A673 (cell line): Measurements from ENCODE around the gene NBEAL1. TPM values are rescaled to one million over a fixed set of nuclear protein-coding genes. Genes with fewer than 3 reads are reported as not detected.

ENCODE experiments used
- BruUV-seq: library from RNA; stranded (reverse); fragments of 400-500 nt; replicated peaks from 2 replicates; lab custom pipeline; 2021; lab: Mats Ljungman, UMichigan
- CTCF ChIA-PET: fragments of 300-600 bp; sonication (Branson Sonifier 250); formaldehyde crosslinking; loops from one replicate; lab custom pipeline; 2022; ENCODE audit warnings: antibody characterized with exemption; lab: Charles Lee
- POLR2A ChIA-PET: fragments of 300-600 bp; sonication (Branson Sonifier 250); formaldehyde crosslinking; loops from one replicate; lab custom pipeline; 2022; ENCODE audit warnings: antibody characterized with exemption; ENCODE audit not compliant: low non-redundant PET; lab: Charles Lee
- DNase-seq: peaks from one replicate; pipeline ENCODE4 v3.0.0-alpha.2; 2015; ENCODE audit warnings: low spot score
- H3K27ac ChIP-seq: fragments of 200-600 bp; sonication (generic); 2 replicates; pipeline ENCODE4 v1.5.1; 2016; ENCODE audit warnings: mixed run types, low read depth, mild to moderate bottlenecking, mixed read lengths, antibody characterized with exemption, low read length; ENCODE audit not compliant: poor library complexity, severe bottlenecking
- H3K27me3 ChIP-seq: fragments of 200-600 bp; sonication (generic); replicated peaks from 2 replicates; pipeline ENCODE4 v1.6.1; 2017; ENCODE audit warnings: mixed run types, low read depth, mild to moderate bottlenecking, mixed read lengths, antibody characterized with exemption, low read length; ENCODE audit not compliant: insufficient read depth, poor library complexity
- H3K36me3 ChIP-seq: fragments of 200-600 bp; sonication (generic); 2 replicates; pipeline ENCODE4 v1.6.1; 2016; ENCODE audit warnings: mixed run types, mild to moderate bottlenecking, mixed read lengths, antibody characterized with exemption, low read length; ENCODE audit not compliant: insufficient read depth, poor library complexity, severe bottlenecking
- H3K4me1 ChIP-seq: fragments of 200-600 bp; sonication (generic); 2 replicates; pipeline ENCODE4 v1.6.1; 2017; ENCODE audit warnings: mixed run types, mild to moderate bottlenecking, mixed read lengths, antibody characterized with exemption, low read length; ENCODE audit not compliant: insufficient read depth, poor library complexity, severe bottlenecking
- H3K4me3 ChIP-seq: fragments of 200-600 bp; sonication (generic); 2 replicates; pipeline ENCODE4 v1.5.1; 2016; ENCODE audit warnings: low read depth, mixed run types, mild to moderate bottlenecking, mixed read lengths, low read length; ENCODE audit not compliant: poor library complexity, severe bottlenecking
- H3K9me3 ChIP-seq: fragments of 200-600 bp; sonication (generic); 2 replicates; pipeline ENCODE4 v1.6.1; 2016; ENCODE audit warnings: mixed run types, low read depth, mild to moderate bottlenecking, mixed read lengths, antibody characterized with exemption, low read length; ENCODE audit not compliant: poor library complexity, severe bottlenecking
- EZH2 ChIP-seq: fragments of 200-600 bp; sonication (generic); IDR thresholded peaks from 2 replicates; pipeline ENCODE4 v1.6.1; 2017; ENCODE audit warnings: borderline replicate concordance, low read depth, mild to moderate bottlenecking, mixed read lengths, antibody characterized with exemption, low read length; ENCODE audit not compliant: poor library complexity, severe bottlenecking
- intact Hi-C: fragments of 100-400 bp; cut with micrococcal nuclease; formaldehyde crosslinking; loops from one replicate; pipeline ENCODE4 v1.10.0; 2022; ENCODE audit not compliant: unreplicated experiment
- total RNA-seq: library from RNA; stranded (reverse); gene quantifications from 2 replicates; pipeline ENCODE4 v1.2.3, GENCODE V29; 2021
- TF ChIP-seq, protein P1 (sequence below): fragments of 300-800, 200-600 bp; sonication (generic); conservative IDR thresholded peaks from 2 replicates; pipeline ENCODE4 v1.5.1; 2017; ENCODE audit warnings: low read depth, mild to moderate bottlenecking, antibody characterized with exemption, low read length, moderate library complexity, mixed read lengths

Gene NBEAL1
- total RNA-seq, 1 experiment from 2014 or later = 15.8 TPM

DNA sequence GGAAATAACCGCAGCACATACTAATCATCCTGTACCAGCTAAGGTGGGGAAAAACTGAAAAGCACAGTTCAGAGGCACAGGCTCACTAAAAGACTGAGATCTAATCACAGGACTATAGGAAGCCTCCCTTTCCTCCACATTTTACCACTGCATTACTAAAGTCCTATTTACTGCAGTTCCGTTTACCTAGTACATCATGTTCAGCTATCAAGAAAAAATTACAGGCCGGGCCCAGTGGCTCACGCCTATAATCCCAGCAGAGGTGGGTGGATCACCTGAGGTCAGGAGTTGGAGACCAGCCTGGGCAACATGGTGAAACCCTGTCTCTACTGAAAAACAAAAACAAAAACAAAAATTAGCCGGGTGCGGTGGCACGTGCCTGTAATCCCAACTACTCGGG, 11.0 kb upstream of the NBEAL1 start:
- Histone ChIP-seq H3K36me3 (no peaks in the 10 kb centered on the region), H3K27me3 (no peaks in the 10 kb centered on the region), H3K27ac (no peak overlapping the region), H3K4me3 (no peak overlapping the region), H3K9me3 (no peaks in the 10 kb centered on the region), H3K4me1 (peaks cover 8% of the 10 kb centered on the region)
- TF ChIP-seq EZH2 = no peak
- TF ChIP-seq, protein P1, sequence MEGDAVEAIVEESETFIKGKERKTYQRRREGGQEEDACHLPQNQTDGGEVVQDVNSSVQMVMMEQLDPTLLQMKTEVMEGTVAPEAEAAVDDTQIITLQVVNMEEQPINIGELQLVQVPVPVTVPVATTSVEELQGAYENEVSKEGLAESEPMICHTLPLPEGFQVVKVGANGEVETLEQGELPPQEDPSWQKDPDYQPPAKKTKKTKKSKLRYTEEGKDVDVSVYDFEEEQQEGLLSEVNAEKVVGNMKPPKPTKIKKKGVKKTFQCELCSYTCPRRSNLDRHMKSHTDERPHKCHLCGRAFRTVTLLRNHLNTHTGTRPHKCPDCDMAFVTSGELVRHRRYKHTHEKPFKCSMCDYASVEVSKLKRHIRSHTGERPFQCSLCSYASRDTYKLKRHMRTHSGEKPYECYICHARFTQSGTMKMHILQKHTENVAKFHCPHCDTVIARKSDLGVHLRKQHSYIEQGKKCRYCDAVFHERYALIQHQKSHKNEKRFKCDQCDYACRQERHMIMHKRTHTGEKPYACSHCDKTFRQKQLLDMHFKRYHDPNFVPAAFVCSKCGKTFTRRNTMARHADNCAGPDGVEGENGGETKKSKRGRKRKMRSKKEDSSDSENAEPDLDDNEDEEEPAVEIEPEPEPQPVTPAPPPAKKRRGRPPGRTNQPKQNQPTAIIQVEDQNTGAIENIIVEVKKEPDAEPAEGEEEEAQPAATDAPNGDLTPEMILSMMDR = no peak
- BruUV-seq = no TSS peak
- POLR2A ChIA-PET = no interaction called here
- CTCF ChIA-PET = no interaction called here
- DNase-seq = no peak
- intact Hi-C loops = no loop called here

DNA sequence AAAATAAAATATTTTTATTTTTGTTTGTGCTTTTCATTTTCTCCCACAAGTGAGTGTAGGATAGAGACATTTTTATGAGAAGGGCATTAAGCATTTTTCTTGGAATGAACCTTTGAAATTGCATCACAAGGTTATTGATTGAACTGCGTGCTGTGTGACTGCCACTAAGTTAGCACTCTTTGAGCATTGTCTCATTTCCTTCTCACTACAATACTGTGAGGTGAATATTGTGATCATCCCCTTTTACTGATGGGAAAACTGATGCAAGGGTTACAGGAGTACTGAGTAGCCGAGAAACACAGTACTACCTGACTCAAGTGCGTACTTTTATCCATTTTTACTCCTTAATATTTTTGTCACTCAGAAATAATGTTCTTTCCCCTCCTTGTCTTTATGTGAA, 2.0 kb downstream of the NBEAL1 start:
- CTCF ChIA-PET = no interaction called here
- H3K4me3 ChIP-seq = peak overlapping the region; percentile 75
- H3K27me3 ChIP-seq = no peaks in the 10 kb centered on the region
- no peak for DNase-seq
- H3K36me3 ChIP-seq = no peaks in the 10 kb centered on the region
- BruUV-seq = no TSS peak
- peak overlapping the region; percentile 20 for H3K27ac ChIP-seq
- no peaks in the 10 kb centered on the region for H3K9me3 ChIP-seq
- POLR2A ChIA-PET = no interaction called here
- H3K4me1 ChIP-seq = peaks cover 26% of the 10 kb centered on the region
- intact Hi-C loops = no loop called here
- TF ChIP-seq, protein P1 = no peak
- TF ChIP-seq EZH2 = no peak

DNA sequence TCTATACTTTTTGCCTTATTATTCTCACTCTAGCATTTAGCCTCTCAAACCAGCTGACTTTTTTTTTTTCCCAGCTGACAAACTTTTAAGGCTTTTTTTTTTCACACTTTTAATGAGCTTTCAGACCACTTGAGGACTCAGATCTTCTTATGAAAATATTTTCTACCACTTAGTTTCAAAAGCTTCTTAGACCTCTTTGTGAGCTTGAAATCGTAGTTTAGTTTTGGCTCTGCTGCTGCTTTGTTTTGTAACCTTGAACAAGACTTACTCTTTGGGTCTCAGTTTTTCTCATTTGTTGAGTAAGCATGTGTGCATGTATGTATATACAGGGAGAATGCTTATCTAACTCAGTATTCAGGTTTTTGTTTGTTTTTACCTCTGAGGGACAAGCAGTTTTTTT, 3.5 kb downstream of the NBEAL1 start:
- Histone ChIP-seq H3K4me3 (peak overlapping the region; percentile 75), H3K36me3 (no peaks in the 10 kb centered on the region), H3K9me3 (no peaks in the 10 kb centered on the region), H3K27me3 (no peaks in the 10 kb centered on the region), H3K27ac (no peak overlapping the region), H3K4me1 (peaks cover 31% of the 10 kb centered on the region)
- CTCF ChIA-PET = no interaction called here
- POLR2A ChIA-PET = no interaction called here
- intact Hi-C loops = no loop called here
- TF ChIP-seq, protein P1 = no peak
- TF ChIP-seq EZH2 = no peak
- BruUV-seq = no TSS peak
- DNase-seq = no peak
